Thymus (tissue), 11 donors: Measurements from ENCODE around the gene FBXO45. TPM values are rescaled to one million over a fixed set of nuclear protein-coding genes. Genes with fewer than 3 reads are reported as not detected.
"Not testable (repeated sequence)": the region's sequence is repeated elsewhere in the genome, so short reads cannot be mapped to it uniquely, and the experiment has no call there.

ENCODE experiments used
- DNase-seq, 9 donors: peaks; one replicate each; pipeline ENCODE4 v3.0.0-alpha.2; 2013; ENCODE audit warnings: low spot score in 9 of 9, low read depth in 6 of 9, missing footprints in 1 of 9
- H3K27ac ChIP-seq, 2 donors: one replicate each; pipeline ENCODE4 v1.5.1; 2013; ENCODE audit warnings: control low read depth in 1 of 2, low read depth in 1 of 2, low read length in 1 of 2, mild to moderate bottlenecking in 1 of 2, moderate library complexity in 1 of 2
- H3K27me3 ChIP-seq, 2 donors: one replicate each; pipeline ENCODE4 v1.5.1; 2013; ENCODE audit warnings: low read length in 1 of 2; ENCODE audit not compliant: control insufficient read depth in 2 of 2, insufficient read depth in 1 of 2
- H3K36me3 ChIP-seq, 2 donors: one replicate each; pipeline ENCODE4 v1.5.1; 2013; ENCODE audit warnings: low read length in 1 of 2, mild to moderate bottlenecking in 1 of 2, moderate library complexity in 1 of 2; ENCODE audit not compliant: control insufficient read depth in 2 of 2, insufficient read depth in 2 of 2
- H3K4me1 ChIP-seq, 2 donors: one replicate each; pipeline ENCODE4 v1.5.1; 2013; ENCODE audit warnings: low read length in 2 of 2; ENCODE audit not compliant: control insufficient read depth in 2 of 2, insufficient read depth in 2 of 2
- H3K4me3 ChIP-seq, 2 donors: one replicate each; pipeline ENCODE4 v1.5.1; 2013; ENCODE audit warnings: low read length in 2 of 2, control low read depth in 1 of 2, mild to moderate bottlenecking in 1 of 2
- H3K9me3 ChIP-seq, 2 donors: one replicate each; pipeline ENCODE4 v1.5.1; 2013; ENCODE audit warnings: low read length in 1 of 2, mild to moderate bottlenecking in 1 of 2; ENCODE audit not compliant: control insufficient read depth in 2 of 2, insufficient read depth in 1 of 2
- WGBS: extraction: QIAGEN DNeasy Blood & Tissue Kit; methylation state at CpG from one replicate; pipeline ENCODE4 v1.1.7; 2013; 5-methylcytosine and 5-hydroxymethylcytosine counted together
- polyA plus RNA-seq: library from polyadenylated mRNA; stranded (reverse); fragments of 200-250 nt; gene quantifications from one replicate; pipeline ENCODE4 v1.2.3, GENCODE V29; 2013
- total RNA-seq: library from RNA; stranded (reverse); fragments of 120-200 nt; gene quantifications from one replicate; pipeline ENCODE4 v1.2.4, GENCODE V29; 2013
- donor health status: healthy.

Gene FBXO45
- total and polyA plus RNA-seq, 2 donors: 7.0 to 9.9 TPM

DNA sequence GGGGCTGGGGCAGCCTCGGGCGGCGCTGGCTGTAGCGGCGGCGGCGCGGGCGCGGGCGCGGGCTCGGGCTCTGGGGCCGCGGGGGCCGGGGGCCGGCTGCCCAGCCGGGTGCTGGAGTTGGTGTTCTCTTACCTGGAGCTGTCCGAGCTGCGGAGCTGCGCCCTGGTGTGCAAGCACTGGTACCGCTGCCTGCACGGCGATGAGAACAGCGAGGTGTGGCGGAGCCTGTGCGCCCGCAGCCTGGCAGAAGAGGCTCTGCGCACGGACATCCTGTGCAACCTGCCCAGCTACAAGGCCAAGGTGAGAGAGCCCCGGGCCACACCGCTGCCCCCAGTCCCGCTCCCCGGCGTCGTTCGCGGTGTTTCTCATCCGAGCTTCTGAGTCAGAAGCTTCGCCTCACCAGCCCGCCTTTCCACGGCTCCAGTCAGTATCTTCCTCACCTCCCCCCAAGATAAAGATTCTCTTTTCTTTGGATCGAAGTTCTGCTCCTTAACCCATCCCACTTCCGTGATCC, 600 bp downstream of the FBXO45 start:
- H3K27me3 ChIP-seq: no peaks in the 10 kb centered on the region

DNA sequence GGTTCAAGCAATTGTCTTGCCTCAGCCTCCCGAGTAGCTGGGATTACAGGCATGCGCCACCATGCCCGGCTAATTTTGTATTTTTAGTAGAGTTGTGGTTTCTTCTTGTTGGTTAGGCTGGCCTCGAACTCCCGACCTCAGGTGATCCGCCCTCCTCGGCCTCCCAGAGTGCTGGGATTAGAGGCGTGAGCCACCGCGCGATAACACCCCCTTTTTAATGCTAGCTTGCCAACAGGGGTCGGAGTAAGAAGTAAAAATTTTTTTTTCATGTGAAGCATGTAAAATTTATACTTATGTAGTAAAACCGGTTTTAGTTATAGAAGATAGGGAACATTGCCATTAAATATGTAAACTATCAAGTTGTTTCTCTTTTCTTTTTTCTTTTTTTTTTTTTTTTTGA, 1.9 kb downstream of the FBXO45 start:
- H3K4me3 ChIP-seq, H3K36me3 ChIP-seq, H3K27me3 ChIP-seq, H3K9me3 ChIP-seq, DNase-seq, H3K27ac ChIP-seq: not testable (repeated sequence)
- 96% methylated on average over 13 of the region's 13 CpGs for WGBS
- peaks cover 16% of the 10 kb centered on the region in 2 donors for H3K4me1 ChIP-seq

More for the DNA sequence above, 600 bp downstream of the FBXO45 start:
- Histone ChIP-seq H3K27ac (peak overlapping the region; percentile 48 to 71), H3K4me1 (peaks cover 16% of the 10 kb centered on the region in 2 donors), H3K9me3 (no peaks in the 10 kb centered on the region), H3K36me3 (peaks cover 4 to 7% of the 10 kb centered on the region in 2 donors), H3K4me3 (peak overlapping the region; percentile 75 to 88)
- DNase-seq: peak in 8 of 9 donors; percentile 8 to 51 (median 30)
- WGBS: 1% methylated on average over 44 of the region's 44 CpGs

DNA sequence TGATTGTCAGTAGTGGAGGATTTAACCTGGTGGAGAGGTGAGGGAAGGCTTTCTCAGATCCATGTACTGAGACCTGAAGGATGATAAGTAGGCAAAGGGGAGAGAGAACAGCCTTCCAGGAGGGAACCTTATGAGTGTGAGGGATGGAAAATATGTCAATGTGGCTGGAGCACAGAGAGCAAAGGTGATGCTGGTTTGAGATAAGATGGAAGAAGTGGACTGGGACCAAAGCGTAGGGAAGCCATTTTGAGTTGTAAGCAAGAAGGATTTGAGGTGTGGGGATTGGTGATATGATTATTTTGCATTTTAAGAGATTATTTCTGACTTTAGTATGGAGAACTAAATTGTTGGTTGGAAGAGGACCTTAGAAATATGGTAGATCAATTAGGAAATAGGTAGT, 3.9 kb downstream of the FBXO45 start:
- Histone ChIP-seq H3K27me3 (no peaks in the 10 kb centered on the region), H3K27ac (no peak overlapping the region), H3K9me3 (no peaks in the 10 kb centered on the region), H3K4me3 (no peak overlapping the region), H3K36me3 (peaks cover 1 to 2% of the 10 kb centered on the region in 2 donors), H3K4me1 (peaks cover 13 to 16% of the 10 kb centered on the region in 2 donors)
- 51% methylated on average over 1 of the region's 1 CpG for WGBS
- no peak for DNase-seq

DNA sequence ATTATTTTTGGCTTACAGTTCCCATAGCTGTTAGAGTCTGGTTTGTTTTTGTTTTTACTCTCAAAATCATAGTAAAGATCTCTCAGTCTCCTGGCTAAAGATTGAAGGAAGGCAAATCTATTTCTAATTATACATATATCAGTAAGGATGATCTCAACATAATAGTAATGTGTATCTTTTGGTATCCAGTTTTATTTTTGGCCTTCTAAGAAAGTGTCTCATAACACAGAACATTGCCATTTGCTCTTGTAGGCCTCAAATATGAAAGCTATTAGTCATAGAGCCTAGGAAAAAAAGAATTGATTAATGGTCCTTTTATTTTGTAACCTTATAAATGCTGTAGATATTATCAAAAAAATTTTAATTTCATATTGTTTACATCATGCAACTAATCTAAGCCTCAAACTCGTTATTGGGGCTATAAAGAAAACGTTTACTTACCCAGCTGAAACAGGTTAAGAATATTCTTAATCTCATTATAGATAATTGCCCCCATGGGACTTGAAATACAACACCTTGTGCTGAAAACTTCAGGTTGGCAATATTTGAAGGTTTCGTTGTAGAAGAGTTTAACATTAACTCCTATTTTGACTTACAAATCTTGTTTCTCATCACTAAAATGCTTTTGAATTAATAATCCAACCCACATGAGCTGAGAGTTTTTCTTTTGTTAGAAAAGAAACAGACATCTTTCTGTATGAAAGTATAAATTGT, 16.7 kb downstream of the FBXO45 start:
- Histone ChIP-seq H3K36me3 (peaks cover 10 to 33% of the 10 kb centered on the region in 2 donors), H3K4me3 (no peak overlapping the region), H3K9me3 (no peaks in the 10 kb centered on the region), H3K27me3 (no peaks in the 10 kb centered on the region), H3K27ac (no peak overlapping the region), H3K4me1 (no peaks in the 10 kb centered on the region)
- no peak for DNase-seq
- WGBS: 95% methylated on average over 3 of the region's 3 CpGs

DNA sequence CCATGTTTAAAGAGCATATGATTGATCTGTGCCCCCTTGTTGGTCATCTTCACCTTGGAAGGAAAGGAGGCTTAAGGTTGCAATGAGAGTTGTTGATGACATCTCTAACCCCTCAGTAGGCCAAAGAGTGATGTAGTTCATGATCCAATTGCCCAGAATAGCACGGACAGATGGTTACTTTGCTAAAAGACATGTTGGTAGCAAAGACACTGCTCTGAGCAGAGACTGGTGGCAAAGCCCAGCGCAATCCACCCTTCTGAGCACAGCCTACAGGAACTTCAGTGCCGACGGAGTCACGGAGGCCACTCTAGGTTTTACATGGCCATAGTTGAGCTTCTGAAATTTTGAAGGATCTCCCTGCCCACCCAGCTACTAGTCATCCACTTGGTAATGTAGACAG, 21.8 kb downstream of the FBXO45 start:
- peaks cover 3 to 10% of the 10 kb centered on the region in 2 donors for H3K36me3 ChIP-seq
- no peaks in the 10 kb centered on the region for H3K9me3 ChIP-seq
- 97% methylated on average over 5 of the region's 5 CpGs for WGBS
- H3K27ac ChIP-seq: no peak overlapping the region
- no peak overlapping the region for H3K4me3 ChIP-seq
- no peaks in the 10 kb centered on the region for H3K27me3 ChIP-seq
- H3K4me1 ChIP-seq: no peaks in the 10 kb centered on the region
- no peak for DNase-seq

DNA sequence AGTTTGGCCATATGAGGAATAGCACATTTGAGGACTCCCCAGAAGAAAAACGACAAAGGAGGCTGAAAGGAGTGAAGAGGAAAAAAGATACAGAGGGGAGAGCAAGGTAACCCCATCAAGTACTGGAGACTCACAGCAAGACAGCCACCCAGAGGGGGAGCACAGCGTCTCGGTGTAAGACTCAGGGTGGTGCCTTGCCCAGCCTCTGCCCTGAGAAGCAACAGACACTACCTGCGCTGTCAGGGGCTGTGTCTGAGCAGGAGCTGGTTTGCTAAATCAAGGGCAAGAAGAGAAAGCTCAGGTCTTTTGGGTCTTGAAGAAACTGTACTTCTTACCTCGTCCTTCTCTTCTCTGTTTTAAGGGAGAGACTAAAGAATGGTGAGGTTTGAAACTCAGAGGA, 27.9 kb downstream of the FBXO45 start:
- Histone ChIP-seq H3K4me3 (no peak overlapping the region), H3K36me3 (no peaks in the 10 kb centered on the region)
- 80% methylated on average over 5 of the region's 5 CpGs for WGBS

DNA sequence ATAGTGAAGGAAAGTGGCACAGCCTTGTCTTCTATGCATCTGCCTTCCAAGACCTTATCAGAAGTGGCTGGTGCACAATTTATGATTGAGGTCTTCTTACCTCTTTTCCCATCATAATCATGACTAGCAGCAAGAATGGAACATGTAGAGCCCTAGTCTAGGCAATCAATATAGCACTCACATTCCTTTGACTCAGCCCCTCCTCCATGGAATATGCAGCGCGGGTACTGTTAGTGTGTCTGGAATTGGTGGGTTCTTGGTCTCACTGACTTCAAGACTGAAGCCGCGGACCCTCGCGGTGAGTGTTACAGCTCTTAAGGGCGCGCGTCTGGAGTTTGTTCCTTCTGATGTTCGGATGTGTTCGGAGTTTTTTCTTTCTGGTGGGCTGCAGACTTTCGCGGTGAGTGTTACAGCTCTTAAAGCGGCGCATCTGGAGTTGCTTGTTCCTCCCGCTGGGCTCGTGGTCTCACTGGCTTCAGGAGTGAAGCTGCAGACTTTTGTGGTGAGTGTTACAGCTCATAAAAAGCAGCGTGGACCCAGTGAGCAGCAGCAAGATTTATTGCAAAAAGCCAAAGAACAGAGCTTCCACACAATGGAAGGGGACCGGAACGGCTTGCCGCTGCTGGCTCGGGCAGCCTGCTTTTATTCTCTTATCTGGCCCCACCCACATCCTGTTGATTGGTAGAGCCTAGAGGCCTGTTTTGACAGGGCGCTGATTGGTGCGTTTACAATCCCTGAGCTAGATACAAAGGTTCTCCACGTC, 29.7 kb downstream of the FBXO45 start:
- not testable (repeated sequence) for H3K4me1 ChIP-seq, H3K9me3 ChIP-seq, H3K36me3 ChIP-seq, H3K27me3 ChIP-seq
- peak in 3 of 9 donors; percentile 32 to 57 (median 48) for DNase-seq
- peak overlapping the region; percentile 52 to 63 for H3K27ac ChIP-seq
- peak overlapping the region; percentile 26 to 44 for H3K4me3 ChIP-seq
- 9% methylated on average over 25 of the region's 25 CpGs for WGBS

More for the DNA sequence above, 27.9 kb downstream of the FBXO45 start:
- no peak overlapping the region for H3K27ac ChIP-seq
- peaks cover 0 to 10% of the 10 kb centered on the region in 2 donors for H3K4me1 ChIP-seq
- H3K27me3 ChIP-seq: no peaks in the 10 kb centered on the region
- H3K9me3 ChIP-seq: no peaks in the 10 kb centered on the region
- DNase-seq: no peak

DNA sequence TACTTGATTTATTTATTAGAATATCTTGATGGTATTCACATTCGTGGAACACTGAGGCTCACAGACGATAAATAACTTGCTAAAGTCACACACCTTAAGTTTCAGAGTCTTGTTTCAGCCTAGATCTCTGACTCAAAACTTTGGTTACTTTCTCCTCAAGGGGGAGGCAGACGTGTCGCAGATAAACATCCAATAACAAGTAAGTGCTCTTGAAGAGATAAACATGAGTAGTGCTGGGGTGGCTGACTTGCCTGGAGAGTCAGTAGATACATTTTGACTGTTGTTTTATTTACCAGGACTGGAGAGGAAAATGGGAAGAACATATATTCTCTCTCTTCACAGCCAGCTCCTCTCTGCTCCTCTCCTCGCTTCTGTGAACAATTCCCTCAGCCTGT, 31.3 kb downstream of the FBXO45 start:
- H3K9me3 ChIP-seq: no peaks in the 10 kb centered on the region
- H3K4me3 ChIP-seq: no peak overlapping the region
- no peak for DNase-seq
- no peaks in the 10 kb centered on the region for H3K27me3 ChIP-seq
- peaks cover 4 to 21% of the 10 kb centered on the region in 2 donors for H3K4me1 ChIP-seq
- H3K27ac ChIP-seq: no peak overlapping the region
- WGBS: 96% methylated on average over 5 of the region's 5 CpGs
- no peaks in the 10 kb centered on the region for H3K36me3 ChIP-seq

DNA sequence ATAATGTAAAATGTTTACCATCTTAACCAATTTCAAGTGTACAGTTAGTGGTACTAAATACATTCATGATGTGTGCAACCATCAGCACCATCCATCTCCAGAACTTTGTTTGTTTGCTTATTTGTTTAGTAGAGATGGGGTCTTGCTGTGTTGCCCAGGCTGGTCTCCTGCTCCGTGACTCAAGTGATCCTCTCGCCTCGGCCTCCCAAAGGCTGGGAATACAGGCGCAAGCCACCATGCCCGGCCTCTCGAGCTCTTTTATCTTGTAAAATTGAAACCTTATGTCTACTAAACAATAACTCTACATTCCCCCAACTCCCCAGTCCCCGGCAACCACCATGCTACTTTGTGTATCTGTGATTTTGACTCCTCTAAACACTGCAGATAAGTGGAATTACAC, 31.9 kb downstream of the FBXO45 start:
- Histone ChIP-seq H3K27me3 (no peaks in the 10 kb centered on the region), H3K4me1 (peaks cover 4 to 24% of the 10 kb centered on the region in 2 donors), H3K27ac (no peak overlapping the region), H3K9me3 (no peaks in the 10 kb centered on the region), H3K4me3 (no peak overlapping the region), H3K36me3 (no peaks in the 10 kb centered on the region)
- DNase-seq: no peak
- 98% methylated on average over 7 of the region's 7 CpGs for WGBS
